GM12878 (cell line): ENCODE measurements around the gene ARSA. TPM values are rescaled to one million over a fixed set of nuclear protein-coding genes. Genes with fewer than 3 reads are reported as not detected.

ENCODE experiments used
- BCLAF1 ChIP-seq: fragments of 450-650 bp; IDR thresholded peaks from 2 replicates; pipeline ENCODE4 v1.6.1; 2017; ENCODE audit warnings: antibody characterized with exemption, mild to moderate bottlenecking, moderate library complexity
- BRCA1 ChIP-seq: IDR thresholded peaks from 2 replicates; pipeline ENCODE4 v1.6.1; 2011; ENCODE audit warnings: low read depth, low read length, improper control_type of control experiment
- MLLT1 ChIP-seq: fragments of 450-650 bp; IDR thresholded peaks from 2 replicates; pipeline ENCODE4 v1.6.1; 2016; ENCODE audit warnings: mild to moderate bottlenecking
- MYB ChIP-seq: fragments of 150-350 bp; IDR thresholded peaks from 2 replicates; pipeline ENCODE4 v1.6.1; 2014; ENCODE audit warnings: mild to moderate bottlenecking, low read depth, low read length, borderline replicate concordance
- NR2C1 ChIP-seq: fragments of 450-650 bp; IDR thresholded peaks from 2 replicates; pipeline ENCODE4 v1.6.1; 2017; ENCODE audit warnings: antibody characterized with exemption, mild to moderate bottlenecking, moderate library complexity
- NRF1 ChIP-seq: conservative IDR thresholded peaks from 2 replicates; pipeline ENCODE4 v1.6.1; 2011; ENCODE audit warnings: mild to moderate bottlenecking, low read depth, low read length, improper control_type of control experiment
- POLR2AphosphoS5 ChIP-seq: IDR thresholded peaks from 2 replicates; pipeline ENCODE4 v1.6.1; 2011; ENCODE audit warnings: mild to moderate bottlenecking, low read length, inconsistent platforms
- RBBP5 ChIP-seq: fragments of 200-600 bp; sonication (generic); conservative IDR thresholded peaks from 2 replicates; pipeline ENCODE4 v1.6.1; 2016
- SRF ChIP-seq, 2 experiments: IDR thresholded peaks; 2 replicates each; pipeline ENCODE4 v1.6.1; 2011; ENCODE audit warnings: low read depth in 2 of 2, low read length in 2 of 2, mild to moderate bottlenecking in 1 of 2, moderate library complexity in 1 of 2
- TBL1XR1 ChIP-seq: IDR thresholded peaks from 2 replicates; pipeline ENCODE4 v1.6.1; 2012; ENCODE audit warnings: low read depth, low read length, improper control_type of control experiment
- ZNF622 ChIP-seq: fragments of 450-650 bp; IDR thresholded peaks from 2 replicates; pipeline ENCODE4 v1.6.1; 2017; ENCODE audit warnings: mild to moderate bottlenecking, inconsistent platforms
- polyA plus RNA-seq, 11 experiments: library from polyadenylated mRNA; depleted of rRNA in 4 of 11; unstranded in 6 of 11; stranded (reverse) in 5 of 11; fragments of >200 nt; fragmentation: Nextera tagmentation in 4 of 11; fragmentation: Illumina TruSeq in 1 of 11; extraction: Ambion mirVana in 4 of 11; extraction: Trizol in 1 of 11; gene quantifications; 1 replicate in 1 of 11; 2 replicates in 10 of 11; pipeline versions ENCODE4 v1.2.1 to v1.2.3, GENCODE V29; 2011 to 2016; ENCODE audit warnings: inconsistent platforms in 2 of 11, missing spikeins in 2 of 11, low read depth in 1 of 11
- total RNA-seq, 4 experiments: library from RNA; depleted of rRNA in 3 of 4; stranded (reverse); fragments of >200 nt in 3 of 4; fragmentation: Illumina TruSeq in 1 of 4; extraction: Trizol in 1 of 4; gene quantifications; 2 replicates each; pipeline versions ENCODE4 v1.2.1 to v1.2.3, GENCODE V29; 2013 to 2021
- TF ChIP-seq, protein P1 (sequence below): IDR thresholded peaks from 2 replicates; pipeline ENCODE4 v1.6.1; 2012; ENCODE audit warnings: low read depth, low read length, improper control_type of control experiment
- TF ChIP-seq, protein P2 (sequence below): IDR thresholded peaks from 2 replicates; pipeline ENCODE4 v1.6.1; 2011; ENCODE audit warnings: borderline replicate concordance, low read depth, mild to moderate bottlenecking, moderate library complexity, mixed read lengths, low read length; ENCODE audit not compliant: insufficient read depth; ENCODE audit errors: extremely low read length
- TF ChIP-seq, protein P3 (sequence below): fragments of 450-650 bp; IDR thresholded peaks from 2 replicates; pipeline ENCODE4 v1.6.1; 2016; ENCODE audit warnings: mild to moderate bottlenecking, moderate library complexity, borderline replicate concordance

Gene ARSA
- total and polyA plus RNA-seq, 10 of the 15 experiments (the other 5 are each of a cell fraction or from before 2014, with no cell fraction given), result 0.39 to 26.3 (median 9.8) TPM

- TF ChIP-seq MLLT1 (no peak), POLR2AphosphoS5 (peak; percentile 48; the same call in 1 of the 2 replicates), SRF (IDR thresholded peaks at IDR 0.05; ENCODE audit: low read depth in 2 of 2, low read length in 2 of 2) (no peak), TBL1XR1 (0 out of 2 replicates have a peak, but pooled peaks have one; percentile 3), NRF1 (no peak), MYB (no peak), NR2C1 (no peak), RBBP5 (no peak), BRCA1 (no peak), ZNF622 (no peak), BCLAF1 (no peak)
- TF ChIP-seq, protein P1, sequence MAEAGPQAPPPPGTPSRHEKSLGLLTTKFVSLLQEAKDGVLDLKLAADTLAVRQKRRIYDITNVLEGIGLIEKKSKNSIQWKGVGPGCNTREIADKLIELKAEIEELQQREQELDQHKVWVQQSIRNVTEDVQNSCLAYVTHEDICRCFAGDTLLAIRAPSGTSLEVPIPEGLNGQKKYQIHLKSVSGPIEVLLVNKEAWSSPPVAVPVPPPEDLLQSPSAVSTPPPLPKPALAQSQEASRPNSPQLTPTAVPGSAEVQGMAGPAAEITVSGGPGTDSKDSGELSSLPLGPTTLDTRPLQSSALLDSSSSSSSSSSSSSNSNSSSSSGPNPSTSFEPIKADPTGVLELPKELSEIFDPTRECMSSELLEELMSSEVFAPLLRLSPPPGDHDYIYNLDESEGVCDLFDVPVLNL, result no peak
- TF ChIP-seq, protein P2, sequence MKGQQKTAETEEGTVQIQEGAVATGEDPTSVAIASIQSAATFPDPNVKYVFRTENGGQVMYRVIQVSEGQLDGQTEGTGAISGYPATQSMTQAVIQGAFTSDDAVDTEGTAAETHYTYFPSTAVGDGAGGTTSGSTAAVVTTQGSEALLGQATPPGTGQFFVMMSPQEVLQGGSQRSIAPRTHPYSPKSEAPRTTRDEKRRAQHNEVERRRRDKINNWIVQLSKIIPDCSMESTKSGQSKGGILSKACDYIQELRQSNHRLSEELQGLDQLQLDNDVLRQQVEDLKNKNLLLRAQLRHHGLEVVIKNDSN, result no peak
- TF ChIP-seq, protein P3, sequence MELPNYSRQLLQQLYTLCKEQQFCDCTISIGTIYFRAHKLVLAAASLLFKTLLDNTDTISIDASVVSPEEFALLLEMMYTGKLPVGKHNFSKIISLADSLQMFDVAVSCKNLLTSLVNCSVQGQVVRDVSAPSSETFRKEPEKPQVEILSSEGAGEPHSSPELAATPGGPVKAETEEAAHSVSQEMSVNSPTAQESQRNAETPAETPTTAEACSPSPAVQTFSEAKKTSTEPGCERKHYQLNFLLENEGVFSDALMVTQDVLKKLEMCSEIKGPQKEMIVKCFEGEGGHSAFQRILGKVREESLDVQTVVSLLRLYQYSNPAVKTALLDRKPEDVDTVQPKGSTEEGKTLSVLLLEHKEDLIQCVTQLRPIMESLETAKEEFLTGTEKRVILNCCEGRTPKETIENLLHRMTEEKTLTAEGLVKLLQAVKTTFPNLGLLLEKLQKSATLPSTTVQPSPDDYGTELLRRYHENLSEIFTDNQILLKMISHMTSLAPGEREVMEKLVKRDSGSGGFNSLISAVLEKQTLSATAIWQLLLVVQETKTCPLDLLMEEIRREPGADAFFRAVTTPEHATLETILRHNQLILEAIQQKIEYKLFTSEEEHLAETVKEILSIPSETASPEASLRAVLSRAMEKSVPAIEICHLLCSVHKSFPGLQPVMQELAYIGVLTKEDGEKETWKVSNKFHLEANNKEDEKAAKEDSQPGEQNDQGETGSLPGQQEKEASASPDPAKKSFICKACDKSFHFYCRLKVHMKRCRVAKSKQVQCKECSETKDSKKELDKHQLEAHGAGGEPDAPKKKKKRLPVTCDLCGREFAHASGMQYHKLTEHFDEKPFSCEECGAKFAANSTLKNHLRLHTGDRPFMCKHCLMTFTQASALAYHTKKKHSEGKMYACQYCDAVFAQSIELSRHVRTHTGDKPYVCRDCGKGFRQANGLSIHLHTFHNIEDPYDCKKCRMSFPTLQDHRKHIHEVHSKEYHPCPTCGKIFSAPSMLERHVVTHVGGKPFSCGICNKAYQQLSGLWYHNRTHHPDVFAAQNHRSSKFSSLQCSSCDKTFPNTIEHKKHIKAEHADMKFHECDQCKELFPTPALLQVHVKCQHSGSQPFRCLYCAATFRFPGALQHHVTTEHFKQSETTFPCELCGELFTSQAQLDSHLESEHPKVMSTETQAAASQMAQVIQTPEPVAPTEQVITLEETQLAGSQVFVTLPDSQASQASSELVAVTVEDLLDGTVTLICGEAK, result no peak
Observed at GRCh38 chr22:50621356-50621880, 6.5 kb downstream of the ARSA start (continued).
